HCT116 (cell line): ENCODE data around the gene MUC6. TPM values are rescaled to one million over a fixed set of nuclear protein-coding genes. Genes with fewer than 3 reads are reported as not detected.
"Not testable (repeated sequence)": the region's sequence is repeated elsewhere in the genome, so short reads cannot be mapped to it uniquely, and the experiment has no call there.

Experiments used
- ATAC-seq: fragments of 200-7000 bp; cut with Tn5 transposase; 2 replicates; pipeline ENCODE4 v1.9.1; 2020; ENCODE audit warnings: mild to moderate bottlenecking, moderate library complexity
- BruUV-seq: library from RNA; stranded (reverse); fragments of 400-500 nt; replicated peaks from 2 replicates; lab custom pipeline; 2021; lab: Mats Ljungman, UMichigan
- CTCF ChIA-PET: fragments of 300-600 bp; sonication (Branson Sonifier 250); formaldehyde crosslinking; loops from one replicate; lab custom pipeline; 2021; ENCODE audit warnings: antibody characterized with exemption; lab: Charles Lee
- POLR2A ChIA-PET: fragments of 300-600, 350-600 bp; sonication (Branson Sonifier 250); formaldehyde crosslinking; loops from one replicate; lab custom pipeline; 2021; ENCODE audit warnings: antibody characterized with exemption; lab: Charles Lee
- RAD21 ChIA-PET, 2 experiments: fragments of 300-600 bp; sonication (Branson Sonifier 250); formaldehyde crosslinking; loops; one replicate each; lab custom pipeline; 2023; ENCODE audit warnings: low total read pairs in 2 of 2; ENCODE audit not compliant: uncharacterized antibody in 2 of 2, unreplicated experiment in 2 of 2, low non-redundant PET in 1 of 2; lab: Charles Lee
- DNase-seq: peaks from one replicate; pipeline ENCODE4 v3.0.0-alpha.2; 2010; ENCODE audit warnings: low read depth, low spot score
- H2AFZ ChIP-seq: fragments of 200-600 bp; shearing (Covaris generic), sonication (generic); 2 replicates; pipeline ENCODE4 v1.6.1; 2017; ENCODE audit warnings: low read depth, mixed run types, mixed read lengths, antibody characterized with exemption, low read length; ENCODE audit not compliant: poor library complexity, severe bottlenecking
- H3K27ac ChIP-seq: 2 replicates; pipeline ENCODE4 v1.5.1; 2012; ENCODE audit warnings: low read depth, low read length
- H3K27me3 ChIP-seq: fragments of 200-600 bp; sonication (generic); 2 replicates; pipeline ENCODE4 v1.6.1; 2016; ENCODE audit warnings: mixed run types, low read length, mixed read lengths; ENCODE audit not compliant: insufficient read depth
- H3K36me3 ChIP-seq, 2 experiments: fragments of 200-500 bp in 1 of 2; fragments of 200-600 bp in 1 of 2; sonication (Bioruptor generic) in 1 of 2; sonication (generic) in 1 of 2; 2 replicates each; pipeline versions ENCODE4 v1.5.1 to v1.6.1; 2014 to 2016; ENCODE audit warnings: low read length in 2 of 2, inconsistent platforms in 1 of 2, mixed read lengths in 1 of 2, mixed run types in 1 of 2; ENCODE audit not compliant: insufficient read depth in 2 of 2, control insufficient read depth in 1 of 2
- H3K4me1 ChIP-seq, 2 experiments: fragments of 200-600 bp in 1 of 2; sonication (generic) in 1 of 2; 2 replicates each; pipeline versions ENCODE4 v1.5.1 to v1.6.1; 2012 to 2017; ENCODE audit warnings: low read length in 2 of 2, inconsistent platforms in 1 of 2, mild to moderate bottlenecking in 1 of 2, mixed read lengths in 1 of 2, mixed run types in 1 of 2, moderate library complexity in 1 of 2; ENCODE audit not compliant: insufficient read depth in 2 of 2, control insufficient read depth in 1 of 2
- H3K4me2 ChIP-seq: fragments of 200-600 bp; sonication (generic); 2 replicates; pipeline ENCODE4 v1.6.1; 2017; ENCODE audit warnings: mixed run types, low read length, mixed read lengths
- H3K4me3 ChIP-seq, 2 experiments: fragments of 200-600 bp in 1 of 2; sonication (generic) in 1 of 2; replicated peaks in 1 of 2; 2 replicates each; pipeline ENCODE4 v1.5.1; 2011 to 2016; ENCODE audit warnings: low read length in 2 of 2, control low read depth in 1 of 2, low read depth in 1 of 2, mild to moderate bottlenecking in 1 of 2, mixed read lengths in 1 of 2, mixed run types in 1 of 2
- H3K79me2 ChIP-seq: fragments of 200-600 bp; sonication (generic); 2 replicates; pipeline ENCODE4 v1.6.1; 2017; ENCODE audit warnings: mild to moderate bottlenecking, mixed run types, low read length, moderate library complexity, mixed read lengths; ENCODE audit not compliant: insufficient read depth
- H3K9ac ChIP-seq: fragments of 200-600 bp; sonication (generic); 2 replicates; pipeline ENCODE4 v1.6.1; 2016; ENCODE audit warnings: low read length, mixed read lengths
- H3K9me2 ChIP-seq: fragments of 200-600 bp; sonication (generic), shearing (Covaris generic); 2 replicates; pipeline ENCODE4 v1.6.1; 2017; ENCODE audit warnings: mixed run types, mild to moderate bottlenecking, moderate library complexity; ENCODE audit not compliant: insufficient read depth
- H3K9me3 ChIP-seq, 2 experiments: fragments of 200-500 bp in 1 of 2; fragments of 200-600 bp in 1 of 2; sonication (Bioruptor generic) in 1 of 2; sonication (generic) in 1 of 2; 2 replicates each; pipeline ENCODE4 v1.6.1; 2014 to 2017; ENCODE audit warnings: low read length in 2 of 2, mixed read lengths in 2 of 2, inconsistent platforms in 1 of 2, low read depth in 1 of 2, mild to moderate bottlenecking in 1 of 2, mixed run types in 1 of 2, moderate library complexity in 1 of 2; ENCODE audit not compliant: control insufficient read depth in 1 of 2, insufficient read depth in 1 of 2
- H4K20me1 ChIP-seq: fragments of 200-600 bp; sonication (generic), shearing (Covaris generic); 2 replicates; pipeline ENCODE4 v1.6.1; 2017; ENCODE audit warnings: mixed run types, mild to moderate bottlenecking, moderate library complexity; ENCODE audit not compliant: insufficient read depth
- EGR1 ChIP-seq: IDR thresholded peaks from 2 replicates; pipeline ENCODE4 v1.6.1; 2012; ENCODE audit warnings: low read depth
- EZH2phosphoT487 ChIP-seq: fragments of 200-600 bp; IDR thresholded peaks from 2 replicates; pipeline ENCODE4 v1.6.1; 2018; ENCODE audit warnings: antibody characterized with exemption, borderline replicate concordance
- ZNF274 ChIP-seq: fragments of 200-500 bp; sonication (Bioruptor generic); IDR thresholded peaks from 2 replicates; pipeline ENCODE4 v1.6.1; 2014; ENCODE audit warnings: mild to moderate bottlenecking, low read depth, low read length, inconsistent platforms
- intact Hi-C: fragments of 100-400 bp; cut with micrococcal nuclease; formaldehyde crosslinking; loops from 2 replicates; pipeline ENCODE4 v1.10.0; 2022
- total RNA-seq: library from RNA; stranded (reverse); gene quantifications from one replicate; pipeline ENCODE4 v1.2.1, GENCODE V29; 2021; ENCODE audit not compliant: unreplicated experiment
- TF ChIP-seq, protein P1 (sequence below): IDR thresholded peaks from 2 replicates; pipeline ENCODE4 v1.6.1; 2011; ENCODE audit warnings: mild to moderate bottlenecking, low read length, moderate library complexity; ENCODE audit not compliant: insufficient replicate concordance; ENCODE audit errors: extremely low read depth
- TF ChIP-seq, protein P2 (sequence below), 3 experiments: fragments of 200-600 bp in 1 of 3; sonication (generic) in 1 of 3; IDR thresholded peaks in 2 of 3; conservative IDR thresholded peaks in 1 of 3; 2 replicates each; pipeline ENCODE4 v1.5.1; 2012 to 2017; ENCODE audit warnings: low read depth in 2 of 3, low read length in 2 of 3, antibody characterized with exemption in 1 of 3, borderline replicate concordance in 1 of 3, control low read depth in 1 of 3, mild to moderate bottlenecking in 1 of 3, mixed read lengths in 1 of 3, mixed run types in 1 of 3, moderate library complexity in 1 of 3; ENCODE audit not compliant: insufficient read depth in 1 of 3

The MUC6 gene
- total RNA-seq, 1 experiment from 2014 or later, result 0.02 TPM

DNA sequence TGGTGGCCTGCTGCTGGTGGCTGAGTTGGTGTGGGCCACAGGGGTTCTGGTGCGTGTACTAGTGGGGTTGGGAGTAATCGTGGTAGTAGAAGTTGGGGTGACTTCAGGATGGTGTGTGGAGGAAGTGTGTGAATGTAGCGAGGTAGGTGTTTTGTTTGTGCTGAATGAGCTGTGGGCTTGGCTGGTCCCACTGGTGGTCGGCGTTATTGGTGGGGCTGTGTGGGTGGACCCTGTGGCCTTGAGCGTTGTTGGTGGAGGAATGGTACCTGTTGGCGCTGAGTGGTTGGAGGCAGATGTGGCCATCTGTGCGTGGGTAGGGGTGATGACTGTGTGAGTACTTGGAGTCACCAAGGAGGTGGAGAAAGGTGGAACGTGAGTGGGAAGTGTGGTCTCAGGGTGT is 18.4 kb downstream of the MUC6 start:
- Histone ChIP-seq H3K9ac (no peak overlapping the region), H3K4me3 (no peak overlapping the region), H4K20me1 (no peaks in the 10 kb centered on the region), H3K79me2 (no peaks in the 10 kb centered on the region), H3K9me3 (no peaks in the 10 kb centered on the region), H2AFZ (no peak overlapping the region), H3K27me3 (no peaks in the 10 kb centered on the region), H3K36me3 (no peaks in the 10 kb centered on the region), H3K4me1 (no peaks in the 10 kb centered on the region), H3K9me2 (no peaks in the 10 kb centered on the region), H3K27ac (no peak overlapping the region), H3K4me2 (no peak overlapping the region)
- ChIA-PET CTCF (no interaction called here), RAD21 (no interaction called here), POLR2A (no interaction called here)
- ATAC-seq (no peak), DNase-seq (no peak)
- no TSS peak for BruUV-seq
- no peak for TF ChIP-seq EZH2phosphoT487
- TF ChIP-seq, protein P1, sequence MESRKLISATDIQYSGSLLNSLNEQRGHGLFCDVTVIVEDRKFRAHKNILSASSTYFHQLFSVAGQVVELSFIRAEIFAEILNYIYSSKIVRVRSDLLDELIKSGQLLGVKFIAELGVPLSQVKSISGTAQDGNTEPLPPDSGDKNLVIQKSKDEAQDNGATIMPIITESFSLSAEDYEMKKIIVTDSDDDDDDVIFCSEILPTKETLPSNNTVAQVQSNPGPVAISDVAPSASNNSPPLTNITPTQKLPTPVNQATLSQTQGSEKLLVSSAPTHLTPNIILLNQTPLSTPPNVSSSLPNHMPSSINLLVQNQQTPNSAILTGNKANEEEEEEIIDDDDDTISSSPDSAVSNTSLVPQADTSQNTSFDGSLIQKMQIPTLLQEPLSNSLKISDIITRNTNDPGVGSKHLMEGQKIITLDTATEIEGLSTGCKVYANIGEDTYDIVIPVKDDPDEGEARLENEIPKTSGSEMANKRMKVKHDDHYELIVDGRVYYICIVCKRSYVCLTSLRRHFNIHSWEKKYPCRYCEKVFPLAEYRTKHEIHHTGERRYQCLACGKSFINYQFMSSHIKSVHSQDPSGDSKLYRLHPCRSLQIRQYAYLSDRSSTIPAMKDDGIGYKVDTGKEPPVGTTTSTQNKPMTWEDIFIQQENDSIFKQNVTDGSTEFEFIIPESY, result no peak
- no peak for TF ChIP-seq EGR1
- TF ChIP-seq ZNF274, result no peak
- intact Hi-C loops, result no loop called here

DNA sequence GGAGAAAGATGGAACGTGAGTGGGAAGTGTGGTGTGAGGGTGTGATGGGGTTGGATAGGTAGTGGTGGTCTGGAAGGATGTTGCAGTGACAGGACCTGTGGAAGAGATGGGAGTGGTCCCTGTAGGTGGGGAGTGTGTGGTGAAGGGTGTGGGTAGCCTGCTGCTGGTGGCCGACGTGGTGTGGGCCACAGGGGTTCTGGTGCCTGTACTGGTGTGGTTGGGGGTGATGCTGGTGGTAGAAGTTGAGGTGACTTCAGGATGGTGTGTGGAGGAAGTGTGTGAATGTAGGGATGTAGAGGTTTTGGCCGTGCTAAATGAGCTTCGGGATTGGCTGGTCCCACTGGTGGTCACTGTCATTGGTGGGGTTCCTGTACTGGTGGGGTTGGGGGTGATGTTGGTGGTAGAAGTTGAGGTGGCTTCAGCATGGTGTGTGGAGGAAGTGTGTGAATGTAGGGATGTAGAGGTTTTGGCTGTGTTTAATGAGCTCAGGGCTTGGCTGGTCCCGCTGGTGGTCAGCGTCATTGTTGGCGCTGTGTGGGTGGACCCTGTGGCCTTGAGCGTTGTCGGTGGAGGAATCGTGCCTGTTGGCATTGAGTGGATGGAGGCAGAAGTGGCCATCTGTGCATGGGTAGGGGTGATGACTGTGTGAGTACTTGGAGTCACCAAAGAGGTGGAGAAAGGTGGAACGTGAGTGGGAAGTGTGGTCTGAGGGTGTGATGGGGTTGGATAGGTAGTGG is 19.1 kb downstream of the MUC6 start:
- H3K27me3 ChIP-seq, result no peaks in the 10 kb centered on the region
- H3K4me1 ChIP-seq, result no peaks in the 10 kb centered on the region
- H3K4me3 ChIP-seq, result no peak overlapping the region
- H3K9me2 ChIP-seq, result no peaks in the 10 kb centered on the region
- BruUV-seq, result no TSS peak
- H3K27ac ChIP-seq, result no peak overlapping the region
- CTCF ChIA-PET, result no interaction called here
- H3K36me3 ChIP-seq, result no peaks in the 10 kb centered on the region
- H4K20me1 ChIP-seq, result no peaks in the 10 kb centered on the region
- H2AFZ ChIP-seq, result no peak overlapping the region
- H3K4me2 ChIP-seq, result no peak overlapping the region
- POLR2A ChIA-PET, result no interaction called here
- H3K9me3 ChIP-seq, result no peaks in the 10 kb centered on the region
- no peak for DNase-seq
- RAD21 ChIA-PET, result no interaction called here
- no peak overlapping the region for H3K9ac ChIP-seq
- intact Hi-C loops, result no loop called here
- peak; percentile 24; the same call in 1 of the 2 replicates for ATAC-seq
- TF ChIP-seq, protein P2, sequence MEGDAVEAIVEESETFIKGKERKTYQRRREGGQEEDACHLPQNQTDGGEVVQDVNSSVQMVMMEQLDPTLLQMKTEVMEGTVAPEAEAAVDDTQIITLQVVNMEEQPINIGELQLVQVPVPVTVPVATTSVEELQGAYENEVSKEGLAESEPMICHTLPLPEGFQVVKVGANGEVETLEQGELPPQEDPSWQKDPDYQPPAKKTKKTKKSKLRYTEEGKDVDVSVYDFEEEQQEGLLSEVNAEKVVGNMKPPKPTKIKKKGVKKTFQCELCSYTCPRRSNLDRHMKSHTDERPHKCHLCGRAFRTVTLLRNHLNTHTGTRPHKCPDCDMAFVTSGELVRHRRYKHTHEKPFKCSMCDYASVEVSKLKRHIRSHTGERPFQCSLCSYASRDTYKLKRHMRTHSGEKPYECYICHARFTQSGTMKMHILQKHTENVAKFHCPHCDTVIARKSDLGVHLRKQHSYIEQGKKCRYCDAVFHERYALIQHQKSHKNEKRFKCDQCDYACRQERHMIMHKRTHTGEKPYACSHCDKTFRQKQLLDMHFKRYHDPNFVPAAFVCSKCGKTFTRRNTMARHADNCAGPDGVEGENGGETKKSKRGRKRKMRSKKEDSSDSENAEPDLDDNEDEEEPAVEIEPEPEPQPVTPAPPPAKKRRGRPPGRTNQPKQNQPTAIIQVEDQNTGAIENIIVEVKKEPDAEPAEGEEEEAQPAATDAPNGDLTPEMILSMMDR (IDR thresholded peaks at IDR 0.05 in 2 of 3, conservative IDR thresholded peaks at IDR 0.05 in 1 of 3; ENCODE audit: borderline replicate concordance in 1 of 3, insufficient read depth in 1 of 3, low read depth in 2 of 3, low read length in 2 of 3), result no peak
- TF ChIP-seq, all 23 proteins: peak for 0
- H3K79me2 ChIP-seq, result no peaks in the 10 kb centered on the region

DNA sequence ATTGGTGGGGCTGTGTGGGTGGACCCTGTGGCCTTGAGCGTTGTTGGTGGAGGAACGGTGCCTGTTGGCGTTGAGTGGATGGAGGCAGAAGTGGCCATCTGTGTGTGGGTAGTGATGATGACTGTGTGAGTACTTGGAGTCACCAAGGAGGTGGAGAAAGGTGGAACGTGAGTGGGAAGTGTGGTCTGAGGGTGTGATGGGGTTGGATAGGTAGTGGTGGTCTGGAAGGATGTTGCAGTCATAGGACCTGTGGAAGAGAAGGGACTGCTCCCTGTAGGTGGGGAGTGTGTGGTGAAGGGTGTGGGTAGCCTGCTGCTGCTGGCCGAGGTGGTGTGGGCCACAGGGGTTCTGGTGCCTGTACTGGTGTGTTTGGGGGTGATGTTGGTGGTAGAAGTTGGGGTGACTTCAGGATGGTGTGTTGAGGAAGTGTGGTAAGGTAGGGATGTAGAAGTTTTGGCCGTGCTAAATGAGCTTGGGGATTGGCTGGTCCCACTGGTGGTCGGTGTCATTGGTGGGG is 19.9 kb downstream of the MUC6 start:
- H3K27ac ChIP-seq, H3K27me3 ChIP-seq, intact Hi-C loops, H3K4me3 ChIP-seq, H2AFZ ChIP-seq, H3K9me2 ChIP-seq, BruUV-seq, H3K4me2 ChIP-seq, RAD21 ChIA-PET, POLR2A ChIA-PET, H3K36me3 ChIP-seq, CTCF ChIA-PET, H3K4me1 ChIP-seq, H4K20me1 ChIP-seq, H3K79me2 ChIP-seq, H3K9ac ChIP-seq, H3K9me3 ChIP-seq, ATAC-seq, DNase-seq: not testable (repeated sequence)
